IMR-90 (cell line): Measurements from ENCODE around the gene PLLP. TPM values are rescaled to one million over a fixed set of nuclear protein-coding genes. Genes with fewer than 3 reads are reported as not detected.

Experiments used
- ATAC-seq: fragments of 200-7000 bp; cut with Tn5 transposase; 2 replicates; pipeline ENCODE4 v1.9.1; 2020; ENCODE audit warnings: low read depth, mild to moderate bottlenecking, moderate library complexity
- BruUV-seq: library from RNA; stranded (reverse); fragments of 400-500 nt; replicated peaks from 2 replicates; lab custom pipeline; 2021; lab: Mats Ljungman, UMichigan
- CTCF ChIA-PET: fragments of 300-600 bp; formaldehyde crosslinking; extraction: SDS; loops from one replicate; lab custom pipeline; 2021; ENCODE audit warnings: antibody characterized with exemption; lab: Yijun Ruan, JAX
- POLR2A ChIA-PET: fragments of 300-600 bp; sonication (Branson Sonifier 250); formaldehyde crosslinking; loops from one replicate; lab custom pipeline; 2022; ENCODE audit warnings: antibody characterized with exemption; ENCODE audit not compliant: unreplicated experiment; lab: Charles Lee
- DNase-seq: peaks from one replicate; pipeline ENCODE4 v3.0.0; 2013
- H2AFZ ChIP-seq: replicated peaks from 2 replicates; pipeline ENCODE3; 2013; ENCODE audit warnings: low read length, mild to moderate bottlenecking; ENCODE audit not compliant: poor library complexity
- H2AK5ac ChIP-seq: 2 replicates; pipeline ENCODE4 v1.6.1; 2013; ENCODE audit warnings: low read depth, low read length, inconsistent platforms
- H2AK9ac ChIP-seq: replicated peaks from 2 replicates; pipeline ENCODE3; 2013; ENCODE audit warnings: mild to moderate bottlenecking, low read depth, low read length, moderate library complexity; ENCODE audit not compliant: poor library complexity
- H2BK120ac ChIP-seq: 2 replicates; pipeline ENCODE4 v1.6.1; 2013; ENCODE audit warnings: low read depth, low read length, inconsistent platforms
- H2BK15ac ChIP-seq: 3 replicates; pipeline ENCODE4 v1.6.1; 2013; ENCODE audit warnings: low read depth, low read length, inconsistent platforms
- H2BK20ac ChIP-seq: 2 replicates; pipeline ENCODE4 v1.6.1; 2013; ENCODE audit warnings: low read depth, mild to moderate bottlenecking, inconsistent platforms, low read length, moderate library complexity
- H2BK5ac ChIP-seq: 2 replicates; pipeline ENCODE4 v1.6.1; 2013; ENCODE audit warnings: mild to moderate bottlenecking, low read depth, low read length, inconsistent platforms; ENCODE audit not compliant: poor library complexity, severe bottlenecking
- H3K14ac ChIP-seq: replicated peaks from 2 replicates; pipeline ENCODE4 v1.6.1; 2013; ENCODE audit warnings: low read depth, low read length, inconsistent platforms
- H3K18ac ChIP-seq: 2 replicates; pipeline ENCODE4 v1.6.1; 2013; ENCODE audit warnings: low read depth, low read length, control low read depth
- H3K23ac ChIP-seq: 2 replicates; pipeline ENCODE4 v1.6.1; 2013; ENCODE audit warnings: low read depth, low read length, inconsistent platforms
- H3K27ac ChIP-seq: 2 replicates; pipeline ENCODE4 v1.5.1; 2013; ENCODE audit warnings: mild to moderate bottlenecking, control low read depth, low read length; ENCODE audit not compliant: insufficient read depth
- H3K27me3 ChIP-seq: 2 replicates; pipeline ENCODE4 v1.6.1; 2013; ENCODE audit warnings: low read length; ENCODE audit not compliant: control insufficient read depth, insufficient read depth
- H3K36me3 ChIP-seq: 2 replicates; pipeline ENCODE4 v1.6.1; 2013; ENCODE audit warnings: low read length, mixed read lengths; ENCODE audit not compliant: control insufficient read depth, insufficient read depth
- H3K4ac ChIP-seq: 2 replicates; pipeline ENCODE4 v1.6.1; 2013; ENCODE audit warnings: low read depth, low read length, inconsistent platforms
- H3K4me1 ChIP-seq: 2 replicates; pipeline ENCODE4 v1.6.1; 2013; ENCODE audit warnings: low read length, mixed read lengths; ENCODE audit not compliant: control insufficient read depth, insufficient read depth
- H3K4me2 ChIP-seq: 2 replicates; pipeline ENCODE4 v1.6.1; 2013; ENCODE audit warnings: low read depth, mild to moderate bottlenecking, control low read depth, low read length, moderate library complexity
- H3K4me3 ChIP-seq: 2 replicates; pipeline ENCODE4 v1.5.1; 2013; ENCODE audit warnings: low read depth, mild to moderate bottlenecking, control low read depth, low read length, moderate library complexity; ENCODE audit not compliant: insufficient read depth
- H3K56ac ChIP-seq: 2 replicates; pipeline ENCODE4 v1.6.1; 2013; ENCODE audit warnings: low read length, inconsistent platforms; ENCODE audit not compliant: insufficient read depth; ENCODE audit errors: extremely low read depth
- H3K79me1 ChIP-seq, 2 experiments: 2 replicates each; pipeline ENCODE4 v1.6.1; 2013; ENCODE audit warnings: low read length in 2 of 2, inconsistent platforms in 1 of 2, low read depth in 1 of 2
- H3K9ac ChIP-seq: 2 replicates; pipeline ENCODE4 v1.6.1; 2013; ENCODE audit warnings: low read depth, low read length, control low read depth
- H3K9me1 ChIP-seq: 2 replicates; pipeline ENCODE4 v1.6.1; 2013; ENCODE audit warnings: low read length, inconsistent platforms; ENCODE audit not compliant: insufficient read depth
- H3K9me3 ChIP-seq: 2 replicates; pipeline ENCODE4 v1.6.1; 2013; ENCODE audit warnings: low read length; ENCODE audit not compliant: control insufficient read depth, insufficient read depth
- H4K20me1 ChIP-seq: 2 replicates; pipeline ENCODE4 v1.6.1; 2013; ENCODE audit warnings: low read length, inconsistent platforms; ENCODE audit not compliant: insufficient read depth
- H4K5ac ChIP-seq: 2 replicates; pipeline ENCODE4 v1.6.1; 2013; ENCODE audit warnings: mild to moderate bottlenecking, low read depth, low read length, control low read depth
- H4K8ac ChIP-seq, 2 experiments: 2 replicates each; pipeline ENCODE4 v1.6.1; 2013; ENCODE audit warnings: low read depth in 2 of 2, low read length in 2 of 2, control low read depth in 1 of 2, inconsistent platforms in 1 of 2
- H4K91ac ChIP-seq: 2 replicates; pipeline ENCODE4 v1.6.1; 2013; ENCODE audit warnings: low read depth, low read length, inconsistent platforms; ENCODE audit not compliant: insufficient read depth
- BHLHE40 ChIP-seq: fragments of 150-350 bp; IDR thresholded peaks from 2 replicates; pipeline ENCODE4 v1.6.1; 2016; ENCODE audit warnings: mild to moderate bottlenecking, low read depth, low read length
- CEBPB ChIP-seq: IDR thresholded peaks from 2 replicates; pipeline ENCODE4 v1.6.1; 2012; ENCODE audit warnings: low read depth, low read length, improper control_type of control experiment
- CHD1 ChIP-seq: IDR thresholded peaks from 2 replicates; pipeline ENCODE4 v1.6.1; 2012; ENCODE audit warnings: low read depth, low read length, improper control_type of control experiment
- CTCF ChIP-seq: conservative IDR thresholded peaks from 2 replicates; pipeline ENCODE4 v1.5.1; 2012; ENCODE audit warnings: mild to moderate bottlenecking, low read depth, low read length, improper control_type of control experiment
- ELK1 ChIP-seq: fragments of 150-350 bp; IDR thresholded peaks from 2 replicates; pipeline ENCODE4 v1.6.1; 2016; ENCODE audit warnings: low read depth, mild to moderate bottlenecking, low read length, moderate library complexity, borderline replicate concordance
- FOS ChIP-seq: fragments of 150-350 bp; IDR thresholded peaks from 2 replicates; pipeline ENCODE4 v1.6.1; 2016; ENCODE audit warnings: low read depth, low read length
- MAFK ChIP-seq: IDR thresholded peaks from 2 replicates; pipeline ENCODE4 v1.6.1; 2012; ENCODE audit warnings: low read depth, low read length, improper control_type of control experiment
- MAZ ChIP-seq: IDR thresholded peaks from 2 replicates; pipeline ENCODE4 v1.6.1; 2012; ENCODE audit warnings: low read depth, mild to moderate bottlenecking, low read length, improper control_type of control experiment, moderate library complexity, borderline replicate concordance
- MXI1 ChIP-seq: IDR thresholded peaks from 2 replicates; pipeline ENCODE4 v1.6.1; 2012; ENCODE audit warnings: low read depth, mild to moderate bottlenecking, low read length, moderate library complexity, borderline replicate concordance
- NFE2L2 ChIP-seq: fragments of 150-350 bp; IDR thresholded peaks from 2 replicates; pipeline ENCODE4 v1.6.1; 2016; ENCODE audit warnings: low read depth, mild to moderate bottlenecking, low read length
- POLR2A ChIP-seq: IDR thresholded peaks from 2 replicates; pipeline ENCODE4 v1.6.1; 2012; ENCODE audit warnings: mild to moderate bottlenecking, low read depth, low read length
- RAD21 ChIP-seq: IDR thresholded peaks from 2 replicates; pipeline ENCODE4 v1.6.1; 2012; ENCODE audit warnings: low read length, improper control_type of control experiment
- RCOR1 ChIP-seq: IDR thresholded peaks from 2 replicates; pipeline ENCODE4 v1.6.1; 2012; ENCODE audit warnings: mild to moderate bottlenecking, low read length, improper control_type of control experiment; ENCODE audit not compliant: insufficient replicate concordance
- RFX5 ChIP-seq: IDR thresholded peaks from 2 replicates; pipeline ENCODE4 v1.8.0; 2012; ENCODE audit warnings: low read depth, mild to moderate bottlenecking, low read length, moderate library complexity
- SMC3 ChIP-seq: fragments of 150-350 bp; IDR thresholded peaks from 2 replicates; pipeline ENCODE4 v1.6.1; 2016; ENCODE audit warnings: low read depth, mild to moderate bottlenecking, antibody characterized with exemption, low read length, moderate library complexity
- USF2 ChIP-seq: fragments of 150-350 bp; IDR thresholded peaks from 2 replicates; pipeline ENCODE4 v1.6.1; 2017; ENCODE audit warnings: mild to moderate bottlenecking, antibody characterized with exemption, low read length, low read depth
- WGBS, 2 experiments: methylation state at CpG; one replicate each; pipeline versions ENCODE4 v1.1.5 to v1.1.7; 2013; ENCODE audit warnings: missing lambda C conversion rate in 2 of 2; ENCODE audit not compliant: insufficient read length in 1 of 2; ENCODE audit errors: extremely low coverage in 2 of 2; 5-methylcytosine and 5-hydroxymethylcytosine counted together
- dilution Hi-C: fragments of 300-500 bp; cut with HindIII; formaldehyde crosslinking; loops from one replicate; pipeline ENCODE4 v1.14.3; 2018; ENCODE audit warnings: low sequenced_read_pairs; ENCODE audit not compliant: unreplicated experiment
- in situ Hi-C: fragments of 300-500 bp; cut with MboI; formaldehyde crosslinking; loops from 3 replicates; pipeline ENCODE4 v1.14.3; 2019; ENCODE audit warnings: low sequenced_read_pairs, inconsistent platforms, mixed read lengths
- intact Hi-C: fragments of 100-400 bp; cut with micrococcal nuclease; formaldehyde crosslinking; loops from 2 replicates; pipeline ENCODE4 v1.10.0; 2022
- polyA plus RNA-seq, 3 experiments: library from polyadenylated mRNA; depleted of rRNA; stranded (reverse); fragments of >200 nt; gene quantifications; 2 replicates each; pipeline ENCODE4 v1.2.3, GENCODE V29; 2012; ENCODE audit warnings: low replicate concordance in 1 of 3
- total RNA-seq: library from RNA; depleted of rRNA; stranded (reverse); fragments of >200 nt; gene quantifications from 2 replicates; pipeline ENCODE4 v1.2.3, GENCODE V29; 2012

The PLLP gene
- total and polyA plus RNA-seq, 2 of the 4 experiments (the other 2 are of a cell fraction): 0.05 TPM; not detected in 1

DNA sequence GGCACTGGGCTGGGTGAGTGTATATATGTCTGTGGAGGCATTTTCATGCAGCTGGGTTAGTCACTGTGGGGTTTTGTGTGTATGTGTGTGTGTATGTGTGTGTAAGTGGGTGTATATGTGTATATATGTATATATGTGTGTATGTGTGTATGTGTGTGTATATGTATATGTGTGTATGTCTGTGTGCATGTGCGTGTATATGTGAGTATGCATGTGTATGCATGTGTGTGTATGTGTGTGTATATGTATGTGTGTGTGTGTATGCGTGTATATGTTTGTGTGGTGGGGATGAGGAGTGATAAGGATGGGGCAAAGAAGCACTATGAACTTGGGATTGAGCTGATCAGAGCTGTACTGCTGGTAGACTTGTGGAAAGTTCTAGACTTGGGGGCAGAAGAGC lies 29.0 kb upstream of the PLLP start:
- no peak overlapping the region for H3K4me2 ChIP-seq
- H3K56ac ChIP-seq: no peak overlapping the region
- no peak overlapping the region for H4K5ac ChIP-seq
- H3K4ac ChIP-seq: no peak overlapping the region
- 86% methylated on average over 1 of the region's 2 CpGs; no CpG with 5 or more reads in 1 of the 2 experiments for WGBS, 2 experiments
- H3K14ac ChIP-seq: no peak overlapping the region
- H3K27ac ChIP-seq: no peak overlapping the region
- no peak overlapping the region for H2BK20ac ChIP-seq
- H2BK120ac ChIP-seq: no peak overlapping the region
- peaks cover 7% of the 10 kb centered on the region for H3K4me1 ChIP-seq
- no peak overlapping the region for H3K4me3 ChIP-seq
- intact Hi-C loops (no loop called here), in situ Hi-C loops (no loop called here), dilution Hi-C loops (no loop called here)
- H3K18ac ChIP-seq: no peak overlapping the region
- no peak overlapping the region for H2AFZ ChIP-seq
- peaks cover 31% of the 10 kb centered on the region for H3K27me3 ChIP-seq
- H2AK5ac ChIP-seq: no peak overlapping the region
- ATAC-seq (no peak), DNase-seq (no peak)
- no peak overlapping the region for H2AK9ac ChIP-seq
- H3K79me1 ChIP-seq: no peaks in the 10 kb centered on the region
- no TSS peak for BruUV-seq
- no peaks in the 10 kb centered on the region for H3K9me3 ChIP-seq
- TF ChIP-seq MAZ: no peak
- no peak for TF ChIP-seq NFE2L2
- TF ChIP-seq MXI1: no peak
- no peak for TF ChIP-seq ELK1
- no peak for TF ChIP-seq CHD1
- no peak for TF ChIP-seq CEBPB
- no peak for TF ChIP-seq SMC3
- TF ChIP-seq FOS: no peak
- TF ChIP-seq RAD21: no peak
- no peak for TF ChIP-seq RFX5
- no peak for TF ChIP-seq BHLHE40
- no peak for TF ChIP-seq MAFK
- TF ChIP-seq RCOR1: no peak
- no peak for TF ChIP-seq CTCF
- TF ChIP-seq POLR2A: no peak
- no peak for TF ChIP-seq USF2
- no peak overlapping the region for H4K8ac ChIP-seq
- H2BK15ac ChIP-seq: no peak overlapping the region
- H4K20me1 ChIP-seq: no peaks in the 10 kb centered on the region
- ChIA-PET CTCF (no interaction called here), POLR2A (no interaction called here)
- H3K23ac ChIP-seq: no peak overlapping the region
- no peaks in the 10 kb centered on the region for H3K36me3 ChIP-seq
- H2BK5ac ChIP-seq: peak overlapping the region; percentile 22
- H3K9me1 ChIP-seq: peaks cover 7% of the 10 kb centered on the region
- H4K91ac ChIP-seq: no peak overlapping the region
- no peak overlapping the region for H3K9ac ChIP-seq
